HG03565 (cell line): ENCODE measurements around the gene TRPM2.
A peak's percentile ranks its signal among the peaks of the same experiment; 100 is the strongest.
"Not testable (repeated sequence)": the region's sequence is repeated elsewhere in the genome, so short reads cannot be mapped to it uniquely, and the experiment has no call there.

Experiments
- ATAC-seq: cut with Tn5 transposase; IDR thresholded peaks from one replicate; pipeline ENCODE4 v1.9.1; 2021; ENCODE audit warnings: mild to moderate bottlenecking, moderate library complexity; ENCODE audit not compliant: unreplicated experiment

The TRPM2 gene

GRCh38 chr21:44333509-44334328, 19.7 kb upstream of the TRPM2 start:
- ATAC-seq: no peak

- no peak for ATAC-seq
Measured at GRCh38 chr21:44334329-44335030, 18.9 kb upstream of the TRPM2 start.

GRCh38 chr21:44335266-44336059, 18.0 kb upstream of the TRPM2 start:
- ATAC-seq: no peak

GRCh38 chr21:44337449-44337848, 16.0 kb upstream of the TRPM2 start:
- ATAC-seq: no peak

GRCh38 chr21:44337941-44338895, 15.2 kb upstream of the TRPM2 start:
- no peak for ATAC-seq

GRCh38 chr21:44338971-44339910, 14.2 kb upstream of the TRPM2 start, which contains the start of gene CFAP410:
Gene CFAP410, minus strand, starts transcription at chr21:44339390. Its CDS starts 196 bp downstream, at chr21:44339194.
- peak; percentile 87 for ATAC-seq

GRCh38 chr21:44341726-44342458, 11.5 kb upstream of the TRPM2 start:
- not testable (repeated sequence) for ATAC-seq

GRCh38 chr21:44342981-44343380, 10.4 kb upstream of the TRPM2 start:
- not testable (repeated sequence) for ATAC-seq

- ATAC-seq: no peak
Measured at GRCh38 chr21:44344541-44345183, 8.8 kb upstream of the TRPM2 start.

GRCh38 chr21:44345495-44345894, 7.9 kb upstream of the TRPM2 start:
- ATAC-seq: no peak

GRCh38 chr21:44347911-44348451, 5.4 kb upstream of the TRPM2 start:
- ATAC-seq: no peak

- no peak for ATAC-seq
Measured at GRCh38 chr21:44348861-44349260, 4.6 kb upstream of the TRPM2 start.

- no peak for ATAC-seq
Measured at GRCh38 chr21:44349416-44349846, 4.0 kb upstream of the TRPM2 start.

- no peak for ATAC-seq
Measured at GRCh38 chr21:44349847-44350772, 3.3 kb upstream of the TRPM2 start.

GRCh38 chr21:44350773-44351481, 2.5 kb upstream of the TRPM2 start:
- no peak for ATAC-seq
